ENCODE results near the gene EMC10.

Gene EMC10

GRCh38 chr19:50478901-50479715 is 2.8 kb downstream of the EMC10 start:
- DNase-seq (ENCODE audit: low spot score), result peak; percentile 41

GRCh38 chr19:50479761-50480251 is 3.5 kb downstream of the EMC10 start:
- DNase-seq (ENCODE audit: low spot score), result no peak

DNA sequence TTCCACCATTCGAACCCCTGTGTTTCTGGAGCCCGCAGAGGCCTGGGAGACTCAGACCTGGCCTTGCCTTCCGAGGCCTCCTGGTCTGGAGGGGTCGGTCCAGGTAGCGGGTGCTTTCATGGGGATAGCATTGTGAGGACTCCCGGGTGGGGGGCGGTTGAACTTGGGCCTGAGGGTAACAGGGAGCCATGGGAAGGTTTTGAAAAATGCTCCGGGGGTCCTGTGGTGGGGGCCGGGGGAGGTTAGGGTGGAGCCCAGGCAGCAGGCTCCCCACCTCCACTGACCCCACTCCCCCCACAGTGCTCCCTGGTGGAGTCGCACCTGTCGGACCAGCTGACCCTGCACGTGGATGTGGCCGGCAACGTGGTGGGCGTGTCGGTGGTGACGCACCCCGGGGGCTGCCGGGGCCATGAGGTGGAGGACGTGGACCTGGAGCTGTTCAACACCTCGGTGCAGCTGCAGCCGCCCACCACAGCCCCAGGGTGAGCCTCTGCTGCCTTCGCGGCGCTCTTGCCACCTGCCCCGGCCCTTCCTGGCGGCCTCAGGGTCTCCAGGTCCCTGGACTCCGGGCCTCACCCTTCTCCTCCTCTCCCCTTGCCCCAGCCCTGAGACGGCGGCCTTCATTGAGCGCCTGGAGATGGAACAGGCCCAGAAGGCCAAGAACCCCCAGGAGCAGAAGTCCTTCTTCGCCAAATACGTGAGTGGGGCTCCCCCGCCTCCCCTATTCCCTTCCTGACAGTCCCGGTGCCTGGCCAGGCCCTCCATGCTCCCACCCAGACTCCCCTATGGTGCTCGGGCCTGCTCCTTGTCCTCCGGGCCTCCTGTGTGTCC is 4.2 kb downstream of the EMC10 start:
- no peak for DNase-seq (ENCODE audit: low spot score)

DNA sequence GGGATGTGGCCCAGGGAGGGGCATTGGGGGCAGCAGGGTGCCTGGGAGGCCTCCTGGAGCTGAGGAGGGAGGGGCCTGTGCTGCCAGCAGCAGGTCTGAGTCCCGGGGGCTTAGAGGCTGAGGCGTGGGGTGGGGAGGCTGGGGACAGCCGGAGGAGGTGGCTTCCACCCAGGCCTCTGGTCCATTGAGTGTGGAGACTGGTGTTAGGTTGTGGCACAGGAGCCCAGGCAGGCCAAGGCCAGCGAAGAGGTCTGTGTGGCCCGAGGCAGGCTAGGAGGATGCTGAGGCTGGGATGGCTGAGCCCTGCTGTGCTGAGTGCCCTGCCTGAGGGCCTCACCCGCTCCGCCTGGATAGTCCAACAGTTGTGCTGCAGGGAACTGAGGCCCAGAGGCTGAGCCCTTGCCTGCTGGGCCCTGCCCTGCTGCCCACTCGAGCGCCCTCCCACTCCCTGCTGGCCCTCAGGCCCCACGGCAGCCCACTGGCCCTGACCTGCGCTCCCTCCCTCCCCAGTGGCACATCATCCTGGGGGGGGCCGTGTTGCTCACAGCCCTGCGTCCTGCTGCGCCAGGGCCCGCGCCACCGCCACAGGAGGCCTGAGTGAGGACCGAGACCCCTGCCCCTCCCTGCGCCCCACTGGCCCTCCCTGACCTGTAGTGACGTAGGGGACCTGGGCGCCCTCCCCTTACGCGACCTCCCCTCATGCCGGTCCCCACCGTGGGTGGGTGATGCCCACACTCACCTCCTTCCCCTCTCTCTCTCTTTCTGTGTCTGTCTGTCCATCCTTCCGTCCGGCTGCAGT is 5.2 kb downstream of the EMC10 start:
- no peak for DNase-seq (ENCODE audit: low spot score)

GRCh38 chr19:50482271-50482855 is 6.1 kb downstream of the EMC10 start:
- no peak for DNase-seq (ENCODE audit: low spot score)

GRCh38 chr19:50482916-50483315 is 6.6 kb downstream of the EMC10 start:
- no peak for DNase-seq (ENCODE audit: low spot score)

GRCh38 chr19:50485284-50485955 is 9.1 kb downstream of the EMC10 start:
- DNase-seq (ENCODE audit: low spot score), result no peak

- no peak for DNase-seq (ENCODE audit: low spot score)
Observed at GRCh38 chr19:50486823-50487515, 10.7 kb downstream of the EMC10 start.

- DNase-seq (ENCODE audit: low spot score), result no peak
Observed at GRCh38 chr19:50488389-50489194, 12.3 kb downstream of the EMC10 start.

DNA sequence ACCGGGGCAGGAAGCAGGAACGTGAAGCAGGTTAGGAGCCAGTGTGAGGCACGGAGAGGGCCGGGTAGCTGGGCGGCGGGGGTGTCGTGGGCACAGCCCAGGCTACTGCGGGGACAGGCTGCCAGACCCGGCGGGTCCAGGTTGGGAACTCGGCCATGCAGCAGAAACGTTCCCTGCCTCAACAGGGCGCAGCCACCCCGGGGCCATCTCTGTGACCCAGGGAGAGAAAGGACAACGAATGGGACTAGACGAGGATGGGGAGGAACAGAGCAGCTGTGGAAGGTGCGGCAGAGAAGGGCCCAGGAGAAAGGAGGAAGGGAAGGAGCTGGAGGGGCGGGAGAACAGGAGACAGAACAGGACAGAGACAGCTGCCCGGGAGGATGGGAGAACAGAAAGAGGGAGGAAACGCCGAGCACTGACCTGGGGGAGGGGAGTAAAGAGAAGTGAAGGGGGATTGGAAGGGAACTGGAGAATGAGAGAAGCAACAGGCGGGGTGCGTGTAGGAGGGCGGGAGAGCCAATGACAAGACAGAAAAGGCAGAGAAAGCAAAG is 13.2 kb downstream of the EMC10 start:
- no peak for DNase-seq (ENCODE audit: low spot score)

DNA sequence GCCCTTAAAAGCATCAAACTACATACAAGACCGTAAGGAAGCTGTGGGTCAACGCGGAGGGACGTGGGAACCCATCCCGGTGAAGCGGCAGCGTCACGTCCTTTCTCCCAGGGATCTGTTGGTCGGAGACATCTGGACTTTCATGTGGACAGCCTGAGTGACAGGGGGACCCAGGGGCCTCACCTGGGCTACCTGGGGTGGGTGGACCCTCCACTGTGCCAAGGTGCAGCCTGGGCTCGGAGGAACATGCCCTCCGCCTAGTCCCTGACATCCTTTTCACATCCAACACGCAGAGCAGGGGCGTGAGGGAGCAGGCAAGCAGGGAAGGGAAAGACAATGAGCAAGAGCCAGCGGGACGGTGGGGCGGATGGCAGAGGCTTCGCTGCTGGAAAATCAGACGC is 14.1 kb downstream of the EMC10 start:
- DNase-seq (ENCODE audit: low spot score), result no peak

DNA sequence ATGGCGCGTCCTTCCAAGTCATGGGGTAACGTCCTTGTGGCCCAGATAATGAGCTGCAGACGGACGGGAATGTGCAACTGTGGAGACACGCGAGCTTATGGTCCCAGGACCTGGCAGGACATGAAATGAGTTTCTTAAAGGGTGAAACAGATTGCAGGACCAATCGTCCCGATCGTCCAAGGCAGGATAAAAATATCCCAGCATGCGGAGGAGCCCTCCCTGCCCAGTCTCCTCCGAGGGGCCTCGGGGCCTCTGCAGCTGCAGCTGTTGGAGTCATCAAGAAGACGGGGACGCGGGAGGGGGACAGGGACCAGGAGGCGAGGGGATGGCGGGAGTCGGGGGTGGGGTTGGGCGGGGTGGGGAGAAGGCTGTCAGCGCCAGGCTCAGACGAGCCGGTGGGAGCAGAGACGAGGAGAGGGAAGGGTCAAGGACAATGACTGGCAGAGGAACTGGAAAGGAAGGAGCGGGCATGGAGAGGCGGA is 14.7 kb downstream of the EMC10 start:
- DNase-seq (ENCODE audit: low spot score), result no peak

DNA sequence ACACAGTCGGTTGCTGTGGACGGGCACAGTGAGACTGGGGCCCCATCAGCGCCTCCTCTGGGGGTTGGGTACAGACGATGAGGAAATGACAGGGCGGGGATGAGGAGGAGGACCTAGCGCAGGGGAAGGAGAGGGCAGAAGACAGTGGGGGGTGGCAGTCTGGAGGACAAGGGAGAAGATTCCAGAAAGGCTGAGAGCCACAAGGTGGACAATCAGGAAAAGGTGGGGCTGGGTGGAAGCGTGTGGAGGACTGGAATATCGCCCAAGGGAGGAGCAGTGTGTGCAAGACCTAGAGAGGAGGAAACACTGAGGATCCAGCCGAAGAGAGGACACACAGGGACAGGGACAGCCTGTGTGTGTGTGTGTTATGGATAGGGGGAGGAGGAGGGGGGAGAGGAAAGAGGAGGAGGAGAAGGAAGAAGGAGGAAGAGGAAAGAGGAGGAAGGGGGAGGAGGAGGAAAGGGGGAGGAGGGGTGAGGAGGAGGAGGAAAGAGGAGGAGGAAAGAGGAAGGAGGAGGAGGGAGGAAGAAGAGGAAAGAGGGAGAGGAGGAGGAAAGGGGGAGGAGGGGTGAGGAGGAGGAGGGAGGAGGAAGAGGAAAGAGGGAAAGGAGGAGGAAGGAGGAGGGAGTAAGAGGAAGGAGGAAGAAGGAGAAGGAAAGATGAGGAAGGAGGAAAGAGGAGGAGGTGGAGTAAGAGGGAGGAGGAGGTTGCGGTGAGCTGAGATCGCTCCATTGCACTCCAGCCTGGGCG is 16.2 kb downstream of the EMC10 start:
- no peak for DNase-seq (ENCODE audit: low spot score)

GRCh38 chr19:50493171-50493570 is 16.9 kb downstream of the EMC10 start:
- no peak for DNase-seq (ENCODE audit: low spot score)

DNA sequence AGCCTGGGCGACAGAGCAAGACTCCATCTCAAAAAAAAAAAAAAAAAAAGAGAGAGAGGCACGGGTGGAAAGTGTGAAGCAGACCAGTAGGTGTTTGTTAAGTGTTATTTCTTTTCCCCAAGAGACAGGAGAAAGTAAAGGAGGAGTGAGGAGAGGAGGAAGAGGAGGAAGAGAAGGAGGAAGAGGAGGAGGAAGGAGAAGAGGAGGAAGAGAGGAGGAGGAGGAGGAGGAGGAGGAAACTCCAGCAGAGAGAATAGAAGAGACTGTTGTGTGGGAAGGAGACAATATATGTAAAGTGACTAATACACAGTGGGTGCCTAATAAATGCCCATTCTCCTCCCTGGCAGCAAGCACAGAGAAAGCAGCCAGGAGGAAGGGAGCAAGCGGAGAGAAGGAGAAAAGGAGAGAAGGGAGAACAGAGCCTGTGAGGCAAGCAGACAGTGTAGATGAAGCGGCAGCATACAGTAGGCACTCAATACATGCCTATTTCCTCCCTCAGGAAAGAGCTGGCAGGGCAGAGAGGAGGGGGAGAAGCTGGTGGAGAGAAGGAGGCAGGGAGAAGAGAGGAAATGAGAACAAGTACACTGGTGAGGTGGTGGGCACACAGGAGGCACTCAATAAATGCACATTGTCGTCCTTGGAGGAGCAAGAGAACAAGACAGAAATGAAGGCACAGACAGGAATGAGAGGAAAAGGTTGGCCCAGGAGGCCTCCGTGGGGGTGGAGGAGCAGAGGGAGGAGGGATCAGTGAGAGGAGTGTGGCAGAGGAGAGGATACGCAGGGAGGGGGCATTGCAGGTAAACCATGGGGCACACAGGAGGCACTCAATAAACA is 18.1 kb downstream of the EMC10 start:
- DNase-seq (ENCODE audit: low spot score), result no peak

DNA sequence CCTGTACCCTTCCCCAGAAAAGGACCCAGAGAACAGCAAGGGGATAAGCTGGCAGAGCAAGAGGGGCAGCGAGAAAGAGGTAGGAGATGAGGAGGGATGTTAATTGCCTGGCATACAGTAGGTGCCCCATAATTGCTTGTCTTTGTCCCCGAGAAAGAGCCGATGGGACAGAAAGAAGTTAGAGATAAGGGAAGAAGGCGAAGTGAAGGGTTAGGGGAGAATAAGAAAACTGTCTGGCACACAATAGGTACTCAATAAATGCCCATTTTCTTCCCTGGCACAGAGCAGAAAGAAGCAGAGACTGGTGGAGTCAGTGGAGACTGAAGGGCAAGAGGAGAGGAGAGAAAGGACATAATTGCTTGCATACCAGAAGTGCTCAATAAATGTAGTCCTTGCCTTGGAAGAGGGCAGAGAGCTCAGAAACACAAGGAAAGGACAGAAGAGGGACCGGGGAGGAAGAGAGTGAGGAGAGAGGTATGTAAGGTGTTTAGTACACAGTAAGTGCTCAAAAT is 18.8 kb downstream of the EMC10 start:
- no peak for DNase-seq (ENCODE audit: low spot score)
